ENCODE data around the gene LZTS3.
"Not testable (repeated sequence)": the region's sequence is repeated elsewhere in the genome, so short reads cannot be mapped to it uniquely, and the experiment has no call there.

The LZTS3 gene

GRCh38 chr20:3192226-3193015 lies 19.1 kb upstream of the LZTS3 start:
- DNase-seq (ENCODE audit: low spot score): no peak

DNA sequence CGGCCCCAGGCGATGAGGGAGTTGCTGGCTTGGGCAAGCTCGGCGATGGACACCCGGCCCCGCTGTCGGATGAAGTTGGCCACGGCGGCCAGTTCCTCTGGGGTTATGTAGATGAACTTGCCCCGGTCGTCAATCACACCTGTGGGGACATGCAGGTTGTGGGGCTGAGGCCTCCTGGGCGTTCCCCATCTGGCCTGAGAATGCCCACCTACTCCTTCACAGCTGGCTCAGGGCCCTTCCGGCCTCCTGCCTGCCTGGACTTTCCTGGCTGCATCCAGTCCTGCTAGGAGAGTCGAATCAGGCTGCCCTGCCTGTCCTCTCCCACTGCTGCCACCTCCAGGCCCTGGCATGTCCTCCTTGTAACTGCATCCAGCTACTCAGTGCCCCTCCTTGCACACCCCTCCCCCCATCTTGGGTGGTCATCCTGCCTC lies 17.3 kb upstream of the LZTS3 start:
- DNase-seq (ENCODE audit: low spot score): no peak

DNA sequence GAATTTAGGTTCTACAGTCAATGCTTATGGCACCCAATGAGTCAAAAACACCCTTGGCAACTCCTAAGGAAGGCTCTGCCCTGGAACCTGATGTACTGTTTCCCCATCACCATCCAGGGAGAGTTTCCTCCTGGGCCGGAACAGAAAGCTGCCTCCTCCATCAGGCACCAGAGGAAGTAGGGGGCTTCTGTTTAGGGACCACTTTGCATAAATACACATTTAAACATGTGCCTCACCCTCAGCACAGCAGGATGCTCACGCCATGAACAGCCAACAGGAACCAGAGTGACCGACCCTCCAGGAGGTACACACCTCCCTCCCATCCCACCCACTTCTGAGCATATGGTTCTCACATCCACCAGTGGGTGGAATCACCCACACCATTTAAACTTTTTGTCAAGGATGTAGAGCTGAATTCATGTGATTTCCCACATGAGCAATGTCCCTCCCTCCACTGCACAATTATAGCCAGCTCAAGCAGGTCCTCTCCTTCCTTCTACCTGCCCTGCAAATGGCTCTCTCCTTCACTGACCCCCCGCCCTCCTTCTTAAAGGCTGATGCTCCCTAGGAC lies 16.3 kb upstream of the LZTS3 start:
- DNase-seq (ENCODE audit: low spot score): no peak

GRCh38 chr20:3188823-3189413 lies 15.6 kb upstream of the LZTS3 start:
- no peak for DNase-seq (ENCODE audit: low spot score)

DNA sequence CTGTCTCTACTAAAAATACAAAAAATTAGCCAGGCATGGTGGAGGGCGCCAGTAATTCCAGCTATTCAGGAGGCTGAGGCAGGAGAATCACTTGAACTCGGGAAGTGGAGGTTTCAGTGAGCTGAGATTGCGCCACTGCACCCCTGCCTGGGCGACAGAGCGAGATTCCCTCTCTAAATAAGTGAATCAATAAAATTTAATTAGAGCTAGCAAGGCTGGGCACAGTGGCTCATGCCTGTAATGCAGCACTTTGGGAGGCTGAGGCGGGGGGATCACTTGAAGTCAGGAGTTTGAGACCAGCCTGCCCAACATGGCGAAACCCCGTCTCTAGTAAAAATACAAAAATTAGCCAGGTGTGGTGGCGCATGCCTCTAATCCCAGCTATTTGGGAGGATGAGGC lies 14.5 kb upstream of the LZTS3 start:
- DNase-seq (ENCODE audit: low spot score): not testable (repeated sequence)

GRCh38 chr20:3183896-3184612 lies 10.7 kb upstream of the LZTS3 start:
- no peak for DNase-seq (ENCODE audit: low spot score)

GRCh38 chr20:3182429-3182828 lies 9.1 kb upstream of the LZTS3 start:
- not testable (repeated sequence) for DNase-seq (ENCODE audit: low spot score)

GRCh38 chr20:3181270-3181669 lies 7.9 kb upstream of the LZTS3 start:
- DNase-seq (ENCODE audit: low spot score): no peak

DNA sequence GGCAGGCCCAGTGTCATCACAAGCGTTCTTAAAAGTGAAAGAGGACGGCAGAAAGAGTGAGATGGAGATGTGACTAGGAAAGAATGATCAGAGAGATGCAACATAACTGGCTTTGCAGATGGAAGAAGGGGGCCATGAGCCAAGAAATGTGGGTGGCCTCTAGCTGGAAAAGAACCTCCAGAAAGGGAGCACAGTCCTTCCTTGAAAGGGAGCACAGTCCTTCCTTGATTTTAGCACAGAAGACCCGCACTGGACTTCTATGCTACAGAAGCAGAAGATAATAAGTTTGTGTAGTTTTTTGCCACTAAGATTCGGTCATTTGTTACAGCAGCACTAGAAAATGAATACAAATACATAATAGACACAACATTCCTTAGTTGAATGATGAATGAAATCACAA lies 7.0 kb upstream of the LZTS3 start:
- DNase-seq (ENCODE audit: low spot score): no peak

DNA sequence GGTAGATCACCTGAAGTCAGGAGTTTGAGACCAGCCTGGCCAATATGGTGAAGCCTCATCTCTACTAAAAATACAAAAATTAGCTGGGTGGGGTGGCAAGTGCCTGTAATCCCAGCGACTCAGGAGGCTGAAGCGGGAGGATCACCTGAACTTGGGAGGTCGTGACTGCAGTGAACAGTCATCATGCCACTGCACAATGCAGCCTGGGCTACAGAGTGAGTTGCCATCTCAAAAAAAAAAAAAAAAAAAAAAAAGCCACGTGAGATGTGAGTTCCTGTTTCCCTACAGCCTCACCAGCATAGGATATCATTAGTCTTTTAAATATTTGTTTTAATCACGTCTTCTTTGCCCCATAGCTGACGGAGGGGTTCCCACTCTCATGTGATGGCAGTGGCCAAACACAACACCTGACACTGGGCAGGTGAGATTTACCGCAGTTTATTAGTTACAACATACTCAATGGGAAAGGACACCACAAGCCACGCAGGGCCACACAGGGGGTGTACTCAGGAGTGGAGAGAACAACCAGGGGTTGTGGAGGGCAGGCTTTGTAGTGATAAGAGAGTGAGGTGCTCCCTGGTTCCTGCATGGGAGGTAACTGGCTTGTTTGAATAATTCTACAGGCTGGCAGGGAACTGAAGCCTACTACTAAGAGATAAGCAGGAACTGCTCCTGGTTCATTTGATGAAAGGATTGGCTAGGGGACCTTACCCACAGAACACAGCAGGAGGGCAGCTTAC lies 4.6 kb upstream of the LZTS3 start:
- DNase-seq (ENCODE audit: low spot score): no peak

DNA sequence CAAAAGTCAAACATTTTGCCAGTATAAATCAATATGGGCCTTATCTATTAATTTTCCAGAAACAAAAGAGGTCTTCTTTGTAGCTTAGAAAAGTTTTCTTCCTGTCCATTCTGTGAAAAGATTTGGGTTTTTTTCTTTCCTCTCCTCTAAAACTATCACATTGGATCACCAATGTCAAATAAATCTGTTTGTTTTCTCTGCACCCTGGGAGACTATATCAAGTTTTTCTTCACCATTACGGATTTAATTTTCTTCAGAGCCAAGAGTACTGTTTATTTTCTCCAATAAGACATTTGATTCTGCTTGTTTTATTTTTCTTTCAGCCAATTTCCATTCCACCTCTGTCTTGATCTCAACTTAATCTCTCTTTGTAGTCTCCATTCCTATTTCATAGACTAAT lies 1.9 kb upstream of the LZTS3 start:
- no peak for DNase-seq (ENCODE audit: low spot score)

DNA sequence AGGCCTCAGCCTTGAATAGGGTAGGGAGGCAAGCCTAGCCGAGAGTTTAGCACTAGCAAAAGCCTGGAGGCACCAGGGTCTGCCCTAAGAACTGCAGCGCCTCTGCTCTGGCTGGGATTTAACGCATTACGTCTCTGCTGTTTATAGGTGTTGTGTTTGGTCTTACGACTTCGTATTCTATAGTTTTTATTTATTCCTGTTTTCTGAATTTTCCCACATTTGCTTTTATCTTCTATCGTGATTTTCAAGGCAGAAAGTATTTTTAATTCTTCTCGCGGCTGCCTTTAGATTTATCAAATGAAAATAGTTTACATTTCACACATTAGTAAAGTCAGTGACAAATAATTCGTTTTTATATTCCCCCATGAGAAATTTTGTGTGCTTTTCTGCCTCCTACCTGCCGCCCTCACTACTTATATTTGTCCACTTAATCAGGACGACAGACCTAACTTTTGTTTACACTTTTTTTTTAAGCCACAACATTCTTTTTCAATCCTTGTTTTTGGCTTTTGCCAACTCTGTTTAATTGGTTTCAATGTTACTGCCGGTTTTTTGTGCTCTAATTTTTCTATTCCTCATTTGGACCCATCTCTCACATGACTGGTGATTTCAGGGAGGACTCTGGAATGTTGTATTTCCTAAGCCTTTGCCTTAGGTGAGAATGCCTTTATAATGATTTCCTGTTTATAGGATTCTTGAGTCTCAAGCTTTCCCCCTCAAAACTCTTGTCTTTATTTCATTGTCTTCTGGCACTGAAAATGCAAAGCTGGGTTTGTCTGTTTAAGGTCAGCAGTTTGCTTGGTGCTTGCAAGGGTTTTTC lies 1.3 kb upstream of the LZTS3 start:
- DNase-seq (ENCODE audit: low spot score): peak; percentile 20

DNA sequence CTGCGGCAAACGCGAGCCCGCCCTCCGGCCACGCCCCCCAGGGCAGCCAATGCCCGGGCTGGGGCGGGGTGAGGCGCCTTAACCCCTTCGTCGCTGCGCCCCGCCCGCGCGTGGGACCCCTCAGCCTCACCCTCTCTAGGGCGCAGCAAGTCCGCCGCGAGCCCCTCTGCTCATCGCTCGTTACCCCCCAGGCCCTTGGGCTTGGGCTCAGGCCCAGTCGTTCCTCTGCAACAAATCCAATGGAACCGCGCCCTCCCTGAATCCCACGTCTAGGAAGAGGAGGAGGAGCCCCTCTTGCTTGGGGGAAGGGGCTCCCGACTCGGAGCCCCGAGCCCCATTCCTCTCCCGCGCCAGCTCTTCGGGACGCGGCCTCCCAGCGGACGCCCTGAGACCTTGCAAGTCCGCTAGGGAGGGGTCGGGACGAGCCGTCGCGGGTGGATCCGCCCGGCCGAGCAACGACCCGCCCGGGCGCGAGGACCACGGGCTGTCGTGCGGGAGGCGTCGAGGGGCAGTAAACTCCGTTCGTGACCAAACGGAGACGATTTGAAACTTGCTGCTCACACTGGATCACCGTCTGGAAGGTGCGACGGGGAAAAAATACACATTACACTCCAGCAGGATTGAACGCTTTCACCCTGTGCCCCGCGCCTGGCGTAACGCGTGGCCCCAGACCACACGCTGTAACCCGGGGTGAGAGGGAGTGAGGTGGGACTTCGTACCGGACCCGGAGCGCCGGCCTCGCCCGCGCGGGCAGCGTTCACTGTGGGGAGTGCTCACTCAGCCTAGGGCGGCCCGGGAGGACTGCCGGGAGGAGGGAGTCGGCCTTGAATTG lies 477 bp upstream of the LZTS3 start:
- DNase-seq (ENCODE audit: low spot score): peak; percentile 76

- DNase-seq (ENCODE audit: low spot score): no peak
Measured at GRCh38 chr20:3172126-3172932, 1.0 kb downstream of the LZTS3 start.

GRCh38 chr20:3171391-3172125 lies 1.8 kb downstream of the LZTS3 start:
- DNase-seq (ENCODE audit: low spot score): no peak

DNA sequence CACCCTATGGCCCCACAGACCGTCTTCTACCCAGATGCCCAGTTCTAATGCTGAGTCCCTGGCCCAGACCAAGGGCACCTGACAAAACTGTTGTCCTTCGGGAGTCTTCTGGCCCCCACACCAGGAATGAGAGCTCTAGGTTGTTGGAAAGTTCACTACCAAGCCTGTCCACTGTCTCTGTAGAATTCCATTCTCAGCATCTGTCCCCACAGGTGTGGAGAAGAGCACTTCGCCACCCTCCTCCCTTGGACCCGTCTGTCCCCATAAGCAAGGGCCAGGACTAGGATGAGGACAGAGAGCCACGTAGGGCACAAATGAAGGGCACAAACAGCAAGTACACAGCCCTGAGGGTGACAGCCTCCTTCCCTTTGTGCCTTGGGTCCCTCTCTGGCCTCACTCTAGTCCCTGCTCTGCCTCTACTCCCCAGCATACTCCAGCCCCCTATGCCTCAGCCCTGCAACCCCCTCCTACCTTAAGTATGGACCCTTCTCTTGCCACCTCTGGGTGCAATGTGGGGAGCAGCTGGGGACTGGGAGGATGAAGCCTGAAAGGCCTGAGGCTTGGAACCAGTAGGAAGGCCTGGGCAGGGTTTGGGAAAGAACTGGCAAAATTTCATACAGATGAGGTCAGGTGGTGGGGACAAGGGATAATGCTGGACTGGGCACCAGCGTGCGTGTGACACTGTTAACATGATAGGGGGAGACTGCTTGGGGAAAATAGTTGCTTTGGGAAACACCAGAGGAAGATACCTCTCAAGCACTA lies 4.3 kb downstream of the LZTS3 start:
- no peak for DNase-seq (ENCODE audit: low spot score)

- DNase-seq (ENCODE audit: low spot score): no peak
Measured at GRCh38 chr20:3168079-3168828, 5.1 kb downstream of the LZTS3 start.
